ENCODE data around the gene TTF1.

DNA sequence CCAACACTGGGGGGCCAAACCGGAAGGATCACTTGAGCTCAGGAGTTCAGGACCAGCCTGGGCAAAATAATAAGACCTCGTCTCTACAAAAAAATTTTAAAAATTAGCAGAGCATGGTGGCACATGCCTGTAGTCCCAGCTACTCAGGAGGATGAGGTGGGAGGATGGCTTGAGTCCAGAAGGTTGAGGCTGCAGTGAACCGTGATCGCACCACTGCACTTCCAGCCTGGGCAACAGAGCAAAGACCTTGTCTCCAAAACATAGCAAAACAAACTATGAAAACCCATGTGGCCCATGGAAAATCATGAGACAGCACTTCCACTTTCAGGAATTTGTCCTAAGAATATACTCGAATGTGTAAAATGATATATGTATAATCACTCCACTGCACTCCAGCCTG lies 58.0 kb downstream of the TTF1 start:
- TF ChIP-seq POLR2AphosphoS5 (IDR thresholded peaks at IDR 0.05), result no peak
- no peak for TF ChIP-seq POLR2A (IDR thresholded peaks at IDR 0.05)
- TF ChIP-seq, protein P1, sequence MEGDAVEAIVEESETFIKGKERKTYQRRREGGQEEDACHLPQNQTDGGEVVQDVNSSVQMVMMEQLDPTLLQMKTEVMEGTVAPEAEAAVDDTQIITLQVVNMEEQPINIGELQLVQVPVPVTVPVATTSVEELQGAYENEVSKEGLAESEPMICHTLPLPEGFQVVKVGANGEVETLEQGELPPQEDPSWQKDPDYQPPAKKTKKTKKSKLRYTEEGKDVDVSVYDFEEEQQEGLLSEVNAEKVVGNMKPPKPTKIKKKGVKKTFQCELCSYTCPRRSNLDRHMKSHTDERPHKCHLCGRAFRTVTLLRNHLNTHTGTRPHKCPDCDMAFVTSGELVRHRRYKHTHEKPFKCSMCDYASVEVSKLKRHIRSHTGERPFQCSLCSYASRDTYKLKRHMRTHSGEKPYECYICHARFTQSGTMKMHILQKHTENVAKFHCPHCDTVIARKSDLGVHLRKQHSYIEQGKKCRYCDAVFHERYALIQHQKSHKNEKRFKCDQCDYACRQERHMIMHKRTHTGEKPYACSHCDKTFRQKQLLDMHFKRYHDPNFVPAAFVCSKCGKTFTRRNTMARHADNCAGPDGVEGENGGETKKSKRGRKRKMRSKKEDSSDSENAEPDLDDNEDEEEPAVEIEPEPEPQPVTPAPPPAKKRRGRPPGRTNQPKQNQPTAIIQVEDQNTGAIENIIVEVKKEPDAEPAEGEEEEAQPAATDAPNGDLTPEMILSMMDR (IDR thresholded peaks at IDR 0.05 in 8 of 11, conservative IDR thresholded peaks at IDR 0.05 in 3 of 11), result no peak

Data from spleen (tissue), 7 donors.